HTR-8/SVneo (cell line): ENCODE measurements around the gene SLIT3.

Source experiments
- DNase-seq: peaks from one replicate; pipeline ENCODE4 v3.0.0; 2011; ENCODE audit warnings: low spot score, mixed read lengths; ENCODE audit not compliant: insufficient read length
- FAIRE-seq: peaks from 2 replicates; lab custom pipeline; 2011; peaks lifted over from hg19 to GRCh38; lab: Jason Lieb, UNC

SLIT3 gene

DNA sequence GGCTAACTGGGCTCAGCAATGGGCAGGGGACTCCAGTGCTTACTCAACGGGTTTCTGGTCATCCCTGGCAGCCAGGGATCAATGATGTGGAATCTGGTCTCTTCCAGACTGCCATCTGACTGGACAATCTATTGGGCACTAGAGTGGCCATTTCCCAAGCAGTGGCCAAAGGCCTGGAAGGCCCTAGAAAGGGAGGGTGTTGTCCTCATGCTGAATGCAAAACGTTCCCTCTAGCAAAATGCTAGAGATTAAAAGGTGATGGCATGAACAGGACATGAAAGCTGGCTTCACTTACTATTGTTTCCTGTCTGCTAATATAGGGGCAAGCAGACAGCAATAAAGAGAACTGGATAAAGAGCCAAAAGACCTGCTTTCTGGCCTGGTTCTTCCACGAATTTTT is 467.6 kb downstream of the SLIT3 start:
- FAIRE-seq (no peak), DNase-seq (no peak)

DNA sequence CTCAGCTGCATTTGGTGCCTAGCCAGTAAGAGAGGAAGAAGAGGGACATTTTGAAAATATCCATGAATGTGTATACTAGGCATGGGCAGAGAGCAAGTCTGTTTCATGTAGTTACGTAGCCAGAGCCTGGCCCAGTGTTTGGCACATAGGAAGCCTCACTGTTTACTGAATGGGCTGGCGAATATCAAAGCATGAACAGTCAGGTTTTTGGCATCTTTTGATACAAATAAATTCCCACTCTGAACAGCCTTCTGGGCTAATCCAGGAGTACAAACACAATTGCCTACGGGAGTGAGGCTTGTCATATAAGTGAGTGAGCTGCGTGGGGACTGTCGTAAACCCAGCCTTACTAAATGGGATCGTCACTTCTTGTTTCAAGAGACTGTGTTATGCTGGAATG is 468.6 kb downstream of the SLIT3 start:
- FAIRE-seq (no peak), DNase-seq (no peak)

DNA sequence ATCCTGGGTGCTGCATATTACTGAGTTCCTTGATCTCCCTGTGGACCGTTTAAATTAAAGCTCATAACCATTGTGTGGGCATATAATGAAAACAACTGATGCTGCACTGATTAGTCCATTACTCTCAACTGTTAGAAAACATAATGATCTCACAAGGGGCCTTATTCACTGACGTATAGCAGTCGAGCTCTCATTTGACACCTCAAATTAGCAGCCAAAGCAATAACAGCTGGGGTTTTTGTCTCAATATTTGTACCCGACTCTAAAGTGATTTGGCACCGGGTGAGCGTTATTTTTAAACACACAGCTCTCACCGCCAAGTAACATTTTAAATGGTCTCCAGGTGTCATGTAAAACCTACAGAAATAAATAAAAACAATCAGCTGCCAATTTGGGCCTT is 469.6 kb downstream of the SLIT3 start:
- DNase-seq (no peak), FAIRE-seq (no peak)

DNA sequence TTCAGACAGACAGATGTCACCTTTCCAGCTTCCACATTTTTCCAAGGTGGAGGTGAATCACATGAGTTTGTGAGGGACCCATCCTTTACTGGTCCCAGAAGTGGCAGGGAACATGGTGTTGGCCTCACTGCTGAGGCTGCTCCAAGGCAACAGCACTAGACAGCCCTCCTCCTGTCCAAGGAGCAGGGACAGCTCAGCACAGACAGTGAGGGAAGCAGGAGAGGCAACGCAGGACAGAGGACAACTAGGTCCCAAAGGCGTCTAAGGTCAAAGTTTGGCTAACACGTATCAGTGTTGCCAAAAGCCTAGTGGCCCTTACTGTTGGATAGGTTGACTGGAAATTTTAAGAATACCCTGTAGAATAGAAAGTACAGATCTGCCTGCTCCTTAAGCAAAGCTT is 470.1 kb downstream of the SLIT3 start:
- DNase-seq (no peak), FAIRE-seq (no peak)

DNA sequence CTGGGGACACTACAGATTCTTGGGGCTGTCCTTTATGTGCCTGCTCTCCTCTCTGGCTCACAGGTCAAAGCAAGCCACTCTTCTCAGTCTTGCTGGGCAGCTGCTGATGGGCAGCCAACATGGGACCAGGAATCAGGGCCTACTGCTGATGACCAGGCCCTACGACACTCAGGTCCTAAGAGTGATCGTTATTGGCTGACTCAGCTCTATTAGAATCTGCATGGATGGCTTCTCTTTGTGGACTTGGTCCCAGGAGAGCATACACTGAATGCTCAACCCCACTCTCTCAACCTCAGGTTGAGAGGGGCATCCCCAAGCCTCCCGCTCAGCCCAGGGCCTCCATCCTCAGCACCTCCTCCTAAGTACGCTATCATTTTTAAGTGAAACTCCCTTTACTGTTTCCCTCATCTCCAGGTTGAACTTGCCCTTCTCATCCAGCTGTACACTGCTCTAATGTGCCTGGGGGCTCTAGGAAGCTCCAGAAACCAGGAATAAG is 471.0 kb downstream of the SLIT3 start:
- FAIRE-seq (no peak), DNase-seq (no peak)

DNA sequence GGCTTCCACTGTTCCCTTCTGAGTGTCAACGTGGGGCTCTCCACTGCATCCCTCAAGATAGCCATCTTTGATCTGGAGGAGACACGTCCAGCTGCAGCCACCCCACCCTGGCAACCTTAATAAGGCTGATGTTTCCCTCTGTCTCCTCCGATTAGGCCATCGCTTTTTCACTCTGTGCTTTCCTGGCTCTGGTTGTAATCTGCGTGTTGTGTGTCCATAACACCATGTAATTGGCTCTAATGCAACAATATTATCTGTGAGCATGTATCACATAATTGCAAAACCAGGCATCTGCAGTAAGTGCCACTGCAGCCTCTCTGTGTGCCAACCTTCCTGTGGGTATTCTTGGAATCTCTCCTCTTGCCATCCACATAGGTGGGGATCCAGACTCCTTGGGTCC is 471.9 kb downstream of the SLIT3 start:
- FAIRE-seq (no peak), DNase-seq (no peak)

DNA sequence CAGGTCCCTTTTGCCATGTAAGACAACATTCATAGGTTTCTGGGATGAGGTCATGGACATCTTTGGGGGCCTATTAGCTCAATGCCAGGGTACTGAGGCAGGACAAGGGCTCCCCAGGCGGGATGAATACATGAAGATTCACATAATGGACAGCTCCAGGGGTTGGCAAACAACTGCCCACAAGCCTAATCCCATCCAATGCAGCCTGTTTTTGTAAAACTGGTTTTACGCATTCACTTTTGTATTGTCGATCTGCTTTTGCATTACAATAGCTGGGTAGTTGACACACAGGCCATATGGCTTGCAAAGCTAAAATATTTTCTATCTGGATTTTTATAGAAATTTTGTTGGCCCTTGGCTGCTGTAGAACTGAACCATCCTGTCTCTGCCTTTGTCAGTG is 473.3 kb downstream of the SLIT3 start:
- DNase-seq (no peak), FAIRE-seq (no peak)

DNA sequence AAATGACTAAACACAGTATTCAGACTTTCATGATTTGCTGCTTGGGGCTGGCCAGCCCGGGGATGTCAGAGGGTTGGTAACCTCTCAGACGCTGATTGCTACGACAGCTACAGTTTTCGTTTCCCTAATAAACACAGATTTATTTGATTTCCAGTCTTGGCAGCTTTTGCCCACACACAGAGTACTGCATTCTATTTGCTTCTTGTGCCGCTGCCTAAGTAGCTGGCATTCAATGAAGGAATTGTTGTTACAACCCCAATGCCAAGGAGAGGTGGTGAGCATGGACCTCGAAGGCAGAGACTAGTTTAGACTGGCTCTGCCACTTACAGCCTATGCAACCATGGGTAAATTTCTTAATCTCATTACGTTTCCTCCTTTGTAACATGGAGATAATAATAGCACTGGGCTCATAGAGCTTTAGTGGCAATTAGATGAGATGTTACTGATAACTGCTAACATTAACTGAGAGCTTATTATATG is 474.7 kb downstream of the SLIT3 start:
- FAIRE-seq (no peak), DNase-seq (no peak)

DNA sequence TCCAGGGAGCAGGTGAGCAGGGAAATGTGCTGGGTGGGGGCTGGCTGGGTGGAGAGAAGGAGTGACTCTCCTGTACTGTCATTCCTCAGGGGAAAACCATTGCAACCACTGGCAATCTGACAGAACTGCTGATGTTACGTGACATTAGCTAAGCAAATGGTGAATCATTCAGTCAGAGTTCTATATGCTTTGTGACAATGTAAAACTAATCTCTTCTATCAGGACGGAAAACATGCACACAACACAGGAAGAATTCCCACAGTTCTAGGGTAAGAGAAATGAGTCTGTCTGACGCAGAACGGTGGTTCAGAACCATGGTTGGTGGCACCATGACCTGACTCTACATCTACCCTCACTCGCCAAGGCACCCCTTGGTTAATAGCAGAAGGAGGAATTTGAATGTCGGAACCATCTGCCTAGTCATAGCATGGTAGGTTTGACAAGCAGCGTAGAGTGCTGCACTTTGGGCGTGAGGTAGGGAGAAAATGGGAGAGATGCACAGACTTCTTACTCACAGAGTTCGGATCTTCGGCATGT is 478.1 kb downstream of the SLIT3 start:
- no peak for DNase-seq
- peak; percentile 20 for FAIRE-seq

DNA sequence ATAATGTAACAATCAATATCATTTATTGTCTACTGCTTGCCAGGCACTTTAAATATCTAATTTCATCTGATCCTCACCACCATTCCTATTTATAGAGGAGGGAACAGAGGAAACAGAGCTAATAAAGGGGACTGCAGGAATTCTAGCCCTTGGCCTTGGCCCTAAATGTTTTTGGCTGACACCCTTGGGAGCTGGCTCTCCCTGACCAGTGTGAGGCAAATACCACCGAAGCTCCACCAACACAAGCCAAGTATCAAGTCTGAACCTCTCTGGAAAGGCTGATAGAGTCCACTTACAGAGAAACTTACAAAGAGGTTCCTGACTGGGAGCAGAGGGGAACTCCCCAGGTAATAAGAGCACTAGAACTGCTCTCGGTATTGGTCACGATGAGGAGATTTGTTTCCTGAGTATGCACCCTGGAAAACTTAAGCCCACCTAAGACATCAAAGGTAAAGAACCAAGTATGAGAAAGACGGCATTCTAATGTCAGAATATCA is 478.6 kb downstream of the SLIT3 start:
- DNase-seq (no peak), FAIRE-seq (no peak)

DNA sequence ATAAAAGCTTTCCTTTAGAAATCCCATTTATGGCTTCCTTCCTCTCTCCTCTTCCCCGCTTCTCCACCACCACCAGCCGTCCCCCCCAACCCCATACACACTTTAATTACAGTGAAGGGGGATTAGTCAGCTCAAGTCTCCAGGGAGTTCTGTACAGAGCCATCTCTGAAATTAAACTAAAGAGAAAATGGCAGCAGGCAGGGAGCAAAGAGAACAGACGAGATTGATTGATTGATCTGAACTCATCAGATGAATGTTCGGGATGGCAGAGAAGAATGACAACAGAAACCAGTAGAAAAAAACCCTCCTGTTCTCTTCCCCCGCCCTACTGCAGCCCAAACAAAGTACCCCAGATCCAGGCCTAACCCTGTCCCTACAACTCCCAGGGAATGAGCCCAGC is 480.1 kb downstream of the SLIT3 start:
- FAIRE-seq (no peak), DNase-seq (no peak)

DNA sequence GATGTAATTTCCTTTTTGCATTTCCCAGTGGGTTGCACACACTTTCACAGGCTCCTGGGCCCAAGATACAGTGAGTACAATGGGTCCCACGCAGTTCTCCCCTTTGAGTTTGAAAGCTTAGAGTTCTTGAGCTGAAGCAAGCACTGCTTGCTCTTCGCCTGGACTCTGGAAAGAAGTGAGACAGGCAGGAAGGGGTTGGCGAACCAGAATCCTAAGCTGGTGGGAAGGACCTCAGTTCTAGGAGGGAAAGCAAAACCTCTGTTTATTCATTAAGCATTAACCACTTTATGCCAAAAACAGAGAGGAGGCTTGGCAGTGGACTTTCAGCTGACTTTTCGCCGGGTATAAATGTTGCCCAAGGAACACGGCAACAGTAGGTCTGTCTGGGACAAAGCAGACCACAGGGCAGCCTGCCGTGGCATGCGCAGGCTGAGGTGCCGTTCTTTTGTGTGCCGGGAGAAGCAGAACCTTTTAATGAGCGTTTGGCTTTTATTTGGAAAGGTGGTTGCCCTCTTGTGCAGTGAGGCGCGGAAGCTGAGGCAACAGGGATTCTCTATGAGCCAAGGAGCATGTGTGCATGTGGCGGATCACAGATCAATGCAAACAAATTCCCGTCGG is 481.8 kb downstream of the SLIT3 start:
- DNase-seq = no peak
- no peak for FAIRE-seq

DNA sequence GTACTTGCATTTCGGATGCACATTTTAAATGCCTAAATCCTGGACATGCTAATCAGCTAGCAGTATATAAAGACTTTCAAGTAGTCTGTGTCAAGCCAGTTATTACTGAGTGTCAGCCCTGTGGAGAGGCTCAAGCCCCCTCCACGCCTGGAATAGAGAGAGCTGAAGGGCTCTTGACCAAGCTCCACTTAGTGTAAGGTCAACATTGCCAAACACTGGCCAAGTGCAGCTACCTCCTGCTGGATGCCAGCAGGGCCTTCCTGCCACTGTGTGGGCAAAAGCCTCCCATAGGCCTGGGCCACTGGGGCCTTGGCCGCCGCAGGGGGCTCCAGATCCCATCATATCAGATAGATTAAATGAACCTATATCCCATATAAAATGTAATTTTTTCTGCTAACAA is 482.4 kb downstream of the SLIT3 start:
- FAIRE-seq = no peak

DNA sequence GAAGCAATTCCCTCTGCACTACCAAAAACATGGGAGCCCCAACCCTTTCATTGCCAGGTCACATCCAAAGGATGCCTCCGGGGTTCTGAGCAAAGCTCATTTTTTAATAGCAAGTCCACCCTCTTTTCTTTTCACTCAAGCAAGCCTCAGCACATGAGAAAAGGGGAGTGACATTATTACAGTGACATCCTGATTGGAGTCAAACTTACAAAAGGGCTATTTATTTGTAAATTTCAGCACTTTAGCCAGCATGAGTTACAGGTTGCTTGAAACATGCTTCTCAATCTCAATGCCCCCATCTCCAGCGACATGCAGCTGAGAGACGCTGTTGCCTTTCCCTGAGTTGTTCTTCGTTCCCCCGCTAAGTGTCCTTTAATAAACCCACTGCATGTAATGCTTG is 483.3 kb downstream of the SLIT3 start:
- FAIRE-seq (no peak), DNase-seq (no peak)

More for the DNA sequence above, 482.4 kb downstream of the SLIT3 start:
- DNase-seq = no peak

DNA sequence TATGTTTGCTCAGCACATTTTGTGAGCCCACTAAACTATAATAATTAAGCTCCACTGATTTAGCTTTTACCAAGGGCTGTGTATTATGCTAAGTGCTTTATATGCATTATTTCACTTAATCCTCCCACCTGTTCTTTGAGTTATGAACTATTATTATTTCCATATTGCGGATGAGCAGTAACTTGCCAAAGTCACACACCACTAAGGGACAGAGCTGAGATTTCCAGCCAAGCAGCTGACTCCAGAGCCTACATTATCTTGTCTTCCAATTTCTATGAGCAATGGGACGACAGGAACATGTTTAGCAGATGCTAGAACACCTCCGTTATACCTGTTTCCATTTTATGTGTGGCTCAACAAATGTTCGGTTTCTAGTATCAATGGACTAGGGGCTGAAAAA is 484.3 kb downstream of the SLIT3 start:
- DNase-seq (no peak), FAIRE-seq (no peak)

DNA sequence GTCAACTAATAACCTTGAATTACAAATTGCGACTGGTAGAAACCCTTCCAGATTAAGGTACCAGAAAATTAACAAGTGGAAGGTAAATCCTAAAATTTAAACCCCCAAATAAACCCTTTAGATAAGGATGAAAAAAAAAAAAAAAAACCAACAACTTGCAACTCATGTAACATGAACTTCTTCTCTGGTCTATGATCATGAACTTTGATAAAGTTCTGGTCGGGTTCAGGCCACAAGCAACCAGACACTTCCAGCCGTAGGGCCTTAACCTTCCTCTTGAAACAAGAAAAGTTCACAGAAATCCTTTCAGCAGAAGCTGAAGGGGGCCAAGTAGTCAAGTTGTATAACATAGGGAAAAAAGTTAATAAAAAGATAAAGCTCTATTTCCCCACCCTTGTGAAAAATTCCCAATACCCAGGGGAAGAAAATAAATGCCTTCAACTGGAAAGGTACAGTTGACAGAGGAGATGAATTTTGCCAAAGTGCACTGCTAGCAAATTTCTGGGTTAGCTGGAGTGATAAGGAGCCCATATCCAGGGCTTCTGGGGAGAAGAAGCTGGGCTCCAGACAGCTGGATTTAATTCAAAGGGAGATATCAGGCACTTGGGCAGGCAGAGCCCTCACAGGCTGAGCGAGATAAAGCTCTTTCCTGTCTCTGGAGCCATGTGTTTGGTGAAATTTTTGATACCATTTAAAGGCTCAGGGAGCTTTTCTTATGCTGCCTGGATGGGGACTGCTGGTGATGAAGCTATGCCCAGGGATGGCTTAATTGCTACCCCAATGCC is 487.6 kb downstream of the SLIT3 start:
- DNase-seq = no peak
- FAIRE-seq = no peak

DNA sequence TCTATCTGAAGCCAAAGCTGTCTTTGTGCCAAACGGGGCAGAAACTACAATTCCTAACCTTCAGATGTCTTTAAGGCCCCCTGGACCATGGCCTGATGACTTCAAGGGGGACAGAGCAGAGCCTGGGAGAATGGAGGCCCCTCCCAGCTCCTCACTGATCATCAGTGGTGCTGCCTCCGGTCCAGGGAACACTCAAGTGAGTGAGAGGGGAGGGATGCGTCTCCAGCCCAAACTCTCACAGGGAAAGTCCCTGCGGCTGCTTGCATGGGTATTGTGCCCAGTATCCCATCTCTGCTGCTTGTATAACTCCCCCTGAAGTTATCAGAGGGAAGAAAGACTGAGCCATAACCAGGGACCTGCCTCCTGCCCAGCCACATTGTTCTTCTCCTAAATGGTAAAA is 490.3 kb downstream of the SLIT3 start:
- DNase-seq (no peak), FAIRE-seq (no peak)

DNA sequence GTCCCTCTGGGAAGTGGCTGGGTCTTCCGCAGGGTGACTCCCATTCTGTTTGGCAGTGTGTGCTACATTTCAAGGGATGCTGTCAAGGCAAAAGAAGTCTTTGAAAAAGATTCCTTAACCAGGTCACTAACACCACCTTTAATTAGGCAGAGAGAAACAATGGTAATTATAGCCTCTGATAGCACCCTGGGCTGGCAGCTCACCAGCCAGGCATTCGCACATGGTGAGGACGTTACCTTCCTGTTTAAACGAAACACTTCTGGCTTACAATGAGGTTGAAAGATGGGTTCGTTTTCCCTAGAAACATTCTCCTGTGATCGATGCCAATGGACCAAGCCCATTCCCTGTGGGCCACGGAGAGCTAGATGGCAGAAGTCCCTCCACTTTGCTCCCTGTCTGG is 491.7 kb downstream of the SLIT3 start:
- no peak for DNase-seq

DNA sequence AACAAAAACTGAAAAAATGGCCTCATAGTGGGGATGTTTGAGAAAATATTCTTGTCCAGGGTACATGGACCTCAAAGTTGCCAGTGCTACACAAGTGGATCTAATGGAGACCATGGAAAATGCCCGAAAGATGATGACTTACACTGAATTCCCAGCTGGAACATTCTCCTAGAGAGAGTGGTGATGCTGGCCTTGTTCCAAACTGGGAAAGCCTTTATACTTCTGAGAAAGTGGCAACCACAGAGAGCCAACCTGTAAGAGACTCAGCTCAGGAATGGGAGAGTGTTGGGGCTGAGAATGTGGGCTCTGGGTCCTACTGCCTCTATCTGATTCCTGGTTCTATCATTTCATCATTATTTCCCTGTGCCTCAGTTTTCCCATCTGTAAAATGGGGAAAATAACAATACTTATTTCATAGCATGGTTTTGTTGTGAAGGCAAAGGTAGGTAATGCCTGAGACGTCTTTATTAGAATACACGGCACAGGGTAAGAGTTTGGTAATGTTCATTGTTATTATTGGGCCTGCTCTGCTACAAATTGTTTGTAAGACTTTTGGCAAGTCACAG is 492.8 kb downstream of the SLIT3 start:
- no peak for FAIRE-seq
- DNase-seq = no peak

More for the DNA sequence above, 491.7 kb downstream of the SLIT3 start:
- FAIRE-seq = no peak

DNA sequence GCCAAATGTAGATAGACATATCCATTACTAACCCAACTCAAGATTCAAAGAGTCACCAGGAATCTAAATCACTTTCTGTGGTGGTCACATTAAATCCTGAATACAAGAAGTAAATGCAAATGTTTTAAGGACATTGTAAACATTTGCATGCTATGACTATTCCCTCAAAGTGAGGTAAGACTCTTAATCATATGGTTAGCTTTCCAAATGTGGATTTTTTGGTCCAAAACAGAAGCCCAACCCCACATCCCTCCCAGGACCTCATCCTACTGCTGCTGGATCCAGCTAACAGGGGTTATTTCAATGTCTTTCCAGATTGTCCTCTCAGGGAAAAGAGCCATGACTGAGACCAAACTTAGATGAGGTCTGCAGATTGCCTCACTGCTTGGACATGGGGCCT is 493.7 kb downstream of the SLIT3 start:
- FAIRE-seq = no peak

DNA sequence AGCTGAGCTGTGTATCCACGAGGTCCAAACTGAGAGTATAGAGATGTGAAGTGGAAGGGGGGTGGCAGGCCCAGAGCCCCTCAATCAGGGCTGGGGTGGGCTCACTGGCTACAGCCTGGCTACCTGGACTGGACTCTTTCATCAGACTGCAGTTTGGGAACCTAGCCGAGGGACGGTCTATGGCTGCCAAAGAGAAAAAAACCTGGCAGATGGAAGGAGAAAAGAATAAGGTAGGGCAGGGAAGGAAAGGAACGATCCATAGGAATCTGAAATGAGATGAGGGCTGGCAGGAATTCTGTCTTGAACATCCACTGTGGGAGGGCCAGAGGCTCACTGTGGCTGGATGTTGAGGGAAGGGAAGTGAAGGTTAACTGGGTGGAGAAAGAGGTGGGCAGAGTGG is 497.4 kb downstream of the SLIT3 start:
- DNase-seq (no peak), FAIRE-seq (no peak)

More for the DNA sequence above, 493.7 kb downstream of the SLIT3 start:
- no peak for DNase-seq
